ENCODE data around the gene CAPN9.

The CAPN9 gene

DNA sequence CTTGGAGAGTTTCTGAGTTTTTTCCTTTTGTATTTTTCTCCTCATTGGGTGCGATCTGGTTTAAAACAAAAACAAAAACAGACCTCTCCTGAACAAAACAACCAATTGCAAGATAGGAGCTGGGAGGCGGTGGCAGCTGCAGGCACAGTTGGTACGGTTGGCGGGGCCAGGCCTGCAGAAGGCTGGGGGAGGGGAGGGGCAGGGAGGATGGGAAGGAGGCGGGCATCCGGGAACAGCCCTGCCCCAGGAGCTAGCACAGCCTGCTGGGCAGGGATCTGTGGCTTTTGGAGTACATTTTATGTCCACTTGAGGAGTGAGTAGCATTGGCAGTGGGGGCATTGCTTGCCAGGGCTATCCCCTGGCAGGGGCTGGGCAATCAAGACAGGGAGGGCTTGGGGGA lies 5.2 kb downstream of the CAPN9 start:
- DNase-seq = peak; percentile 22
- Mint-ChIP-seq H3K27ac (no peak overlapping the region), H3K4me3 (no peak overlapping the region), H3K27me3 (ENCODE audit: low read depth, poor library complexity) (no peaks in the 10 kb centered on the region), H3K36me3 (ENCODE audit: low read depth) (no peaks in the 10 kb centered on the region), H3K9me3 (no peaks in the 10 kb centered on the region), H3K4me1 (peaks cover 72% of the 10 kb centered on the region)
- TF ChIP-seq, protein P1, sequence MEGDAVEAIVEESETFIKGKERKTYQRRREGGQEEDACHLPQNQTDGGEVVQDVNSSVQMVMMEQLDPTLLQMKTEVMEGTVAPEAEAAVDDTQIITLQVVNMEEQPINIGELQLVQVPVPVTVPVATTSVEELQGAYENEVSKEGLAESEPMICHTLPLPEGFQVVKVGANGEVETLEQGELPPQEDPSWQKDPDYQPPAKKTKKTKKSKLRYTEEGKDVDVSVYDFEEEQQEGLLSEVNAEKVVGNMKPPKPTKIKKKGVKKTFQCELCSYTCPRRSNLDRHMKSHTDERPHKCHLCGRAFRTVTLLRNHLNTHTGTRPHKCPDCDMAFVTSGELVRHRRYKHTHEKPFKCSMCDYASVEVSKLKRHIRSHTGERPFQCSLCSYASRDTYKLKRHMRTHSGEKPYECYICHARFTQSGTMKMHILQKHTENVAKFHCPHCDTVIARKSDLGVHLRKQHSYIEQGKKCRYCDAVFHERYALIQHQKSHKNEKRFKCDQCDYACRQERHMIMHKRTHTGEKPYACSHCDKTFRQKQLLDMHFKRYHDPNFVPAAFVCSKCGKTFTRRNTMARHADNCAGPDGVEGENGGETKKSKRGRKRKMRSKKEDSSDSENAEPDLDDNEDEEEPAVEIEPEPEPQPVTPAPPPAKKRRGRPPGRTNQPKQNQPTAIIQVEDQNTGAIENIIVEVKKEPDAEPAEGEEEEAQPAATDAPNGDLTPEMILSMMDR (IDR thresholded peaks at IDR 0.05) = no peak

DNA sequence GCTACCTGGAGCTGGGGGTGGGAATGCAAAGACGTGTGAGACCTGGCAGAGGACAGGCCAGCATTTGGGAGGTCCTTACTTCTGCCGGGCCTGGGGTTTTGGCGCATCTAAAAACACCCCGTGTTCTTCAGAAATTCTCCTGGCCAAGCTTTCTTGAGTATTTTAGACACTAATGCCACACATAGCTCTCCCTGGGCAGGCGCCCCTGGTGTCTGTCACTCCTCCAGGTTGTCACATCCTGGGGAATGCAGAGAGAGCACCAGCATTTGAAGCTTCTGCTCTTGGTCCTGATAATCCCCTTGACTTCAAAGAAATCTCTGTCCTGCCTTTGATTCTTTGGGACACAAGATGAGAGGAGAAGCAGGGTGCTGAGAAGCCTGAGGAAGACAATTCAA lies 6.0 kb downstream of the CAPN9 start:
- TF ChIP-seq, protein P1 (IDR thresholded peaks at IDR 0.05) = no peak
- H3K27ac Mint-ChIP-seq = peak overlapping the region; percentile 25
- H3K27me3 Mint-ChIP-seq (ENCODE audit: low read depth, poor library complexity) = no peaks in the 10 kb centered on the region
- no peaks in the 10 kb centered on the region for H3K9me3 Mint-ChIP-seq
- H3K4me1 Mint-ChIP-seq = peaks cover 75% of the 10 kb centered on the region
- H3K4me3 Mint-ChIP-seq = peak overlapping the region; percentile 44
- DNase-seq = no peak
- H3K36me3 Mint-ChIP-seq (ENCODE audit: low read depth) = no peaks in the 10 kb centered on the region

DNA sequence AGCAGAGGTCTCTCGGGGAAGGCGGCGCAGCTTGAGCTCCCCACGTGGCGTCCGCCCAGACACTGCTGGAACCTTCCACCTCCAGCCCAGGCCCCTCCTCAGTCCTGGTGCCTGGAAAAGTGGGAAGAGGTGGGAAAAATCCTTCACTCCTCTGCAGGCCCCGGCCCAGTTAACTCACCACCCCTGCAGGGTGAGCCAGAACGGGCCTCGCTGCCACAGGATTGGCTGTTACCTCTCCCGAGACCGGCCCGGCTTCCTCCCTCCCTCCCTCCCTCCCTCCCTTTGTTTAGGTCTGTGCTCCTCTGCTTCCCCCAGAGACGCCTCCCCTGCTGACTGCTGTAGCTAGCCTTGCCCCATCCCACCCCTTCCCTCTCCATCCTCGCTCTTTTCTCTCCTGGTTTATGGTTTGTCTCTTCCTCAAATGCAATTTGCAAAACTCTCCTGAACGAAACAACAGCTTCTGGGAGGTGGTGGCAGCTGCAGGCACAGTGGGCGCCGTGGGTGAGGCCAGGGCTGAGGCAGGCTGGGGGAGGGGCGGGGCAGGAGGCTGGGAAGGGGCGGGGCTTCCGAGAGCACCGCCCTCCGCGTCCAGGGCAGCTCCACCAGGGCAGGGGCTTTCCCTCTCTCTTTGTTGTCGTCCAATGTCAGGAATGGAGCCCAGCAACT lies 6.5 kb downstream of the CAPN9 start:
- peak overlapping the region; percentile 44 for H3K4me3 Mint-ChIP-seq
- H3K36me3 Mint-ChIP-seq (ENCODE audit: low read depth) = no peaks in the 10 kb centered on the region
- no peaks in the 10 kb centered on the region for H3K9me3 Mint-ChIP-seq
- no peaks in the 10 kb centered on the region for H3K27me3 Mint-ChIP-seq (ENCODE audit: low read depth, poor library complexity)
- DNase-seq = peak; percentile 59
- TF ChIP-seq, protein P1 (IDR thresholded peaks at IDR 0.05) = no peak
- H3K27ac Mint-ChIP-seq = peak overlapping the region; percentile 25
- H3K4me1 Mint-ChIP-seq = peaks cover 76% of the 10 kb centered on the region

DNA sequence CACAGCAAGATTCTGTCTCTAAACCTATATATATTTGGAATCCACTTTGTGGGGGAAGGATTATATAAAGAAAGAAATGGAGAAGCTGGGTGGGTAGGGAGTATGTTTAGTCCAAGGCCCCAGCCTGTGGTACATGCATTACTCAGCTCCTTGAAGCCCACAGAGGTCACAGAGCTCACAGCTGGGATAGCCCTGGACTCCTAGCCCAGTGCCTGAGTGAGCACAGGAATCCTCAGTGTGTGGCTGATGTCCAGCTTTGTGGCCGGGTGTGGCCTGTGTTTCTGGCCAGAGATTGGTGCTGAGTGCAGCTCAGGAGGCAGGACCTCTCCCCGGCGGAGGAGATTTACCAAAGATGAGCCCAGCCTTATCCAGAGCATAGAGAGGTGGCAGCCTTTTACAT lies 7.6 kb downstream of the CAPN9 start:
- no peak for DNase-seq
- Mint-ChIP-seq H3K36me3 (ENCODE audit: low read depth) (no peaks in the 10 kb centered on the region), H3K27ac (no peak overlapping the region), H3K4me3 (no peak overlapping the region), H3K27me3 (ENCODE audit: low read depth, poor library complexity) (no peaks in the 10 kb centered on the region), H3K9me3 (no peaks in the 10 kb centered on the region), H3K4me1 (peaks cover 76% of the 10 kb centered on the region)
- TF ChIP-seq, protein P1 (IDR thresholded peaks at IDR 0.05) = no peak

DNA sequence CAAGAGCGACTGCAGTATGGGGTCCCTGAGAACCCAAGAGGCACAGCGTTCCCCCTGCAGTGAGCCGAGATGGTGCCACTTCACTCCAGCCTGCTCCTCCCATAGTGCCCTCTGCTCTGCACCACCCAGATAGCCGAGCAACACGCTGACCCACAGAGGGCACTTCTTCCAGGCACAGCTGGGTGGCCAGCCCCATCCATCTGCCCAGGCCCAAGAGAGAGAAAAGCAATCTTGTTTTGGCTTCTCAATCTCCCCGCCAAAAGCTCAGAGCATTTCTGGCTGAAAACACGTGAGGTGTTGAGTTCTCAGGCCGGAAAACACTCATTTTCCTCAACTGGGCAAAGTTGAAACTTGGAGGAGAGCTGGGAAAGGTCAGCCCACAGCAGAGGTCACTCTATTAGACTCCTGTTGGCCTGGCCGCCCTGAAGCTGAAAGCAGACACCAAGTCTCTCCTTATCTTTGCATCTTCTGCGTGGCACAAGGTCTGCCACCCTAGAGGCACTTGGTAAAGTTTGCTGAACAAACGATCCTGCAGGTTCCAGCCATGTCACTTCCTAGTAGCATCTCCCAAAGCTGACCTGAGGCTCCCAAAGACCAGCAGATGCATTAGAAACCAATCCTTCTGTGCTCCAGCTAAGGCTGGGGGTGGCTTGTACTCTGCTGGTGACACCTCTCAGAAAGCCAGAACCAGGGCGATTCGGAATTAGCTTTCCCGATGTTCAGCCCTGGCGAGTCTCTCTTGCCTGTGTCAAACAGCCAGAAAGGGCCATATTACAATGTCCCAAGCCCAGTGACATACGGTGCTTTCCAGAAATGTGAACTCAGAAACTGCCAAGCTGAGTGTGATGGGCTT lies 10.9 kb downstream of the CAPN9 start:
- Mint-ChIP-seq H3K4me3 (no peak overlapping the region), H3K36me3 (ENCODE audit: low read depth) (no peaks in the 10 kb centered on the region), H3K27me3 (ENCODE audit: low read depth, poor library complexity) (peaks cover 11% of the 10 kb centered on the region), H3K27ac (no peak overlapping the region), H3K9me3 (no peaks in the 10 kb centered on the region), H3K4me1 (peaks cover 65% of the 10 kb centered on the region)
- DNase-seq = no peak
- TF ChIP-seq, protein P1 (IDR thresholded peaks at IDR 0.05) = no peak

All from nephron progenitor cell (in vitro differentiated cells).